A549 treated with AZD2906 at 1 μM for 4 hours (cell line): ENCODE data around the gene PBXIP1. TPM values are rescaled to one million over a fixed set of nuclear protein-coding genes. Genes with fewer than 3 reads are reported as not detected.

Experiments
- total RNA-seq: library from RNA; stranded (reverse); fragments of 200-300 nt; extraction: Qiagen RNA extraction; gene quantifications from 5 replicates; pipeline ENCODE4 v1.2.3, GENCODE V29; 2022

PBXIP1 gene
- 13.5 to 15.9 TPM (median 14.6 TPM) in 5 replicates for total RNA-seq

GRCh38 chr1:154955718-154956543 lies at the start of gene PBXIP1:
PBXIP1 (minus strand) TSS chr1:154956099; CDS start chr1:154953721, 2,378 bp downstream.

GRCh38 chr1:155002464-155003226 lies 46.7 kb upstream of the PBXIP1 start, which contains the start of gene ZBTB7B:
ZBTB7B (plus strand) TSS chr1:155002802; CDS start chr1:155014661, 11,859 bp downstream.

GRCh38 chr1:154993572-154994268 lies 37.8 kb upstream of the PBXIP1 start, which contains the start of gene LENEP:
LENEP (plus strand) TSS chr1:154993586; CDS start chr1:154993608, 22 bp downstream.

GRCh38 chr1:154982897-154983648 lies 27.2 kb upstream of the PBXIP1 start, which contains the start of gene FLAD1:
FLAD1 (plus strand) TSS chr1:154983344; CDS start chr1:154983695, 351 bp downstream.

GRCh38 chr1:154974102-154974807 lies 18.4 kb upstream of the PBXIP1 start, which contains the start of gene CKS1B:
CKS1B (plus strand) TSS chr1:154974681; CDS start chr1:154974746, 65 bp downstream.

GRCh38 chr1:154970631-154971340 lies 14.9 kb upstream of the PBXIP1 start, which contains the start of gene SHC1:
SHC1 (minus strand) TSS chr1:154970747; CDS start chr1:154970526, 221 bp downstream.

GRCh38 chr1:154961207-154962155 lies 5.6 kb upstream of the PBXIP1 start, which contains the start of gene PYGO2:
PYGO2 (minus strand) TSS chr1:154961782; CDS start chr1:154961576, 206 bp downstream.

GRCh38 chr1:154936555-154937084 lies 19.3 kb downstream of the PBXIP1 start, which contains the start of gene PMVK:
PMVK (minus strand) TSS chr1:154936719; CDS start chr1:154936685, 34 bp downstream.

Other genes starting within 250 kb of the PBXIP1 start
- gene KCNN3, start 85.8 kb downstream of the PBXIP1 start, total RNA-seq: 0.03 to 0.06 TPM (median 0.05 TPM) in 5 replicates
- 39.6 to 50.3 TPM (median 45.3 TPM) in 5 replicates for gene PMVK, start 19.4 kb downstream of the PBXIP1 start, total RNA-seq
- 21.6 to 23.1 TPM (median 21.9 TPM) in 5 replicates for gene PYGO2, start 5.7 kb upstream of the PBXIP1 start, total RNA-seq
- 219 to 266 TPM (median 254 TPM) in 5 replicates for gene SHC1, start 14.6 kb upstream of the PBXIP1 start, total RNA-seq
- 307 to 357 TPM (median 343 TPM) in 5 replicates for gene CKS1B, start 18.6 kb upstream of the PBXIP1 start, total RNA-seq
- 38.0 to 45.6 TPM (median 44.1 TPM) in 5 replicates for gene FLAD1, start 27.2 kb upstream of the PBXIP1 start, total RNA-seq
- gene LENEP, start 37.5 kb upstream of the PBXIP1 start, total RNA-seq: not detected in 5 replicates
- gene ZBTB7B, start 46.7 kb upstream of the PBXIP1 start, total RNA-seq: 41.1 to 55.1 TPM (median 52.6 TPM) in 5 replicates
- gene DCST2, start 77.7 kb upstream of the PBXIP1 start, total RNA-seq: 0.37 to 1.2 TPM (median 0.71 TPM) in 5 replicates
- 0.05 to 0.07 TPM in 2 of 5 replicates, not detected in the others for gene DCST1, start 77.7 kb upstream of the PBXIP1 start, total RNA-seq
- 76.8 to 119 TPM (median 109 TPM) in 5 replicates for gene ADAM15, start 95.2 kb upstream of the PBXIP1 start, total RNA-seq
- gene EFNA4, start 107.6 kb upstream of the PBXIP1 start, total RNA-seq: 15.5 to 17.4 TPM (median 16.3 TPM) in 5 replicates
- gene EFNA3, start 122.7 kb upstream of the PBXIP1 start, total RNA-seq: 12.3 to 14.8 TPM (median 14.2 TPM) in 5 replicates
- gene EFNA1, start 171.8 kb upstream of the PBXIP1 start, total RNA-seq: 21.7 to 30.6 TPM (median 26.3 TPM) in 5 replicates
- gene SLC50A1, start 179.8 kb upstream of the PBXIP1 start, total RNA-seq: 31.8 to 37.5 TPM (median 32.9 TPM) in 5 replicates
- 74.0 to 113 TPM (median 104 TPM) in 5 replicates for gene DPM3, start 184.4 kb upstream of the PBXIP1 start, total RNA-seq
- gene KRTCAP2, start 217.2 kb upstream of the PBXIP1 start, total RNA-seq: 212 to 265 TPM (median 253 TPM) in 5 replicates
- 2.0 to 3.1 TPM (median 2.9 TPM) in 5 replicates for gene TRIM46, start 217.8 kb upstream of the PBXIP1 start, total RNA-seq